ENCODE results near the gene ELF2.
"Not testable (repeated sequence)": the region's sequence is repeated elsewhere in the genome, so short reads cannot be mapped to it uniquely, and the experiment has no call there.

The ELF2 gene

DNA sequence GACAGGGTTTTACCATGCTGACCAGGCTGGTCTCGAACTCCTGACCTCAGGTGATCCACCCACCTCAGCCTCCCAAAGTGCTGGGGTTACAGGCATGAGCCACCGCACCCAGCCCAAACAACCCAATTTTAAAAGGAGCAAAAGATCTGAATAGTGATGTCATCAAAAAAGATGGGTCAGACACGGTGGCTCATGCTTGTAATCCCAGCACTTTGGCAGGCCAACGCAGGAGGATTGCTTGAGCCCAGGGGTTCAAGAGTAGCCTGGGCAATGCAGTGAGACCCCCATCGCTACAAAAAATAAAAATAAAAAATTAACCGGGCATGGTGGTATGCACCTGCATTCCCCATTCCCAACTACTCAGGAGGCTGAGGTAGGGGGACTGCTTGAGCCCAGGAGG, 6.1 kb downstream of the ELF2 start:
- H3K4me3 Mint-ChIP-seq, result no peak overlapping the region
- peaks cover 17% of the 10 kb centered on the region for H3K4me1 Mint-ChIP-seq
- CTCF ChIA-PET, result no interaction called here
- H3K36me3 Mint-ChIP-seq, result no peaks in the 10 kb centered on the region
- no peak for DNase-seq
- H3K9me3 Mint-ChIP-seq, result no peaks in the 10 kb centered on the region
- H3K27me3 Mint-ChIP-seq, result peaks cover 5% of the 10 kb centered on the region
- H3K27ac Mint-ChIP-seq, result no peak overlapping the region

DNA sequence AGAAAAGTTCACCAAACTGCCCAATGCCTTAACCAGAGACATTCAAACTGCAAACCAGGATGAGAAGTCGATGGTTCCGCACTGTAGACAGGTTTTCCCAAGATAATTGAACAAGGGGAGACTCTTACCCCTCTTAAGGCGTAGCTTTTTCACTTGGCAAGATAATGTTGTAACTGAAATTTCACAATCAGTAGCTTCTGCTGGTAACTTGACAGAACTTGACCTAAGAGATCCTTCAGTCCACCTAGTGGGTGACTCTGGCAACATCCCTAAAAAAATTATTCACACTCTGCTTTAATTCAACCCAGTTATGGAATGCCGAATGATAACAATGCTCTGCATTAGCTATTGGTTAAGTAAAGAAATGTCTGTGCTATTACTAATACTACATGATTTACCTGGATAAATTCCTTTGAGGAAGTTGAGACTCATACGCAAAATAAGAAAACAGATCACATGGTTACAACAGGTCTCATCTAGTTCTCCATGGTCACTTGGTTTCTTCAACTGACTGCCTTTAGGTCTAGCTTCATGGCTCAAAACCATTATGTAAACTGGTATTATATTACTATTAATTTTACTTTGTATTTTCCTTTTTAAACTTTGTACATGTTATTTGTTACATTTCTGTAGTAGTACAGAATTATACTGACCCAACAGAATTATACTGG, 9.1 kb downstream of the ELF2 start:
- no peak overlapping the region for H3K4me3 Mint-ChIP-seq
- no peak overlapping the region for H3K27ac Mint-ChIP-seq
- CTCF ChIA-PET, result interaction anchor here (0.7 to 1.7 kb wide), 4 partner anchors 61 to 889 kb away, joined by 3 to 8 read pairs (median 4); no protein-coding TSS in a partner anchor
- no peaks in the 10 kb centered on the region for H3K36me3 Mint-ChIP-seq
- no peaks in the 10 kb centered on the region for H3K9me3 Mint-ChIP-seq
- no peaks in the 10 kb centered on the region for H3K27me3 Mint-ChIP-seq
- no peak for DNase-seq
- peaks cover 12% of the 10 kb centered on the region for H3K4me1 Mint-ChIP-seq

GRCh38 chr4:139164731-139165130, 12.3 kb downstream of the ELF2 start:
- Mint-ChIP-seq H3K27ac (no peak overlapping the region), H3K27me3 (no peaks in the 10 kb centered on the region), H3K4me3 (no peak overlapping the region), H3K9me3 (no peaks in the 10 kb centered on the region), H3K36me3 (no peaks in the 10 kb centered on the region), H3K4me1 (peaks cover 12% of the 10 kb centered on the region)
- CTCF ChIA-PET, result no interaction called here
- DNase-seq, result no peak

DNA sequence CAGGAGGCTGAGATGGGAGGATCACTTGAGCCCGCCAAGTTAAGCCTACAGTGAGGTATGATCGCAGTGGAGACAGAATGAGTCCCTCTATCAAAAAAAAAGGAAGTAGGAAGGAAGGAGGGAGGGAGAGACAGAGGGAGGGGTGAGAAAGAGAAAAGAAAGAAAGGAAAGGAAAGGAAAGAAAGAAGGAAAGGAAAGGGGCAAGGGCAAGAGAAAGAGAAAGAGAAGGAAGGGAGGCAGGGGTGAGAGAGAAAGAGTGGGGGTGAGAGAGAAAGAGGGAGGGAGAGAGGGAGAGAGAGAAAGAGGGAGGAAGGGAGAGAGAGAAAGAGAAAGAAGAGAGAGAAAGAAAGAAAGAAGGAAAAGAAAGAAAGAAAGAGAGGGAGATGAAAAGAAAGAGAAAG, 13.2 kb downstream of the ELF2 start:
- CTCF ChIA-PET, result no interaction called here
- no peaks in the 10 kb centered on the region for H3K27me3 Mint-ChIP-seq
- no peak for DNase-seq
- peaks cover 12% of the 10 kb centered on the region for H3K4me1 Mint-ChIP-seq
- no peak overlapping the region for H3K27ac Mint-ChIP-seq
- no peak overlapping the region for H3K4me3 Mint-ChIP-seq
- no peaks in the 10 kb centered on the region for H3K9me3 Mint-ChIP-seq
- no peaks in the 10 kb centered on the region for H3K36me3 Mint-ChIP-seq

DNA sequence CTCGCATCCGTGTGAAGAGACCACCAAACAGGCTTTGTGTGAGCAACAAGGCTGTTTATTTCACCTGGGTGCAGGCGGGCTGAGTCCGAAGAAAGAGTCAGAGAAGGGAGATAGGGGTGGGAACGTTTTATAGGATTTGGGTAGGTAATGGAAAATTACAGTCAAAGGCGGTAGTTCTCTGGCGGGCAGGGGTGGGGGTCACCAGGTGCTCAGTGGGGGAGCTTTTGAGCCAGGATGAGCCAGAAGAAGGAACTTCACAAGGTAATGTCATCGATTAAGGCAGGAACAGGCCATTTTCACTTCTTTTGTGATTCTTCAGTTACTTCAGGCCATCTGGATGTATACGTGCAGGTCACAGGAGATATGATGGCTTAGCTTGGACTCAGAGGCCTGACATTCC, 19.0 kb downstream of the ELF2 start:
- H3K4me3 Mint-ChIP-seq, DNase-seq, H3K4me1 Mint-ChIP-seq, H3K36me3 Mint-ChIP-seq, H3K27ac Mint-ChIP-seq, CTCF ChIA-PET, H3K27me3 Mint-ChIP-seq, H3K9me3 Mint-ChIP-seq: not testable (repeated sequence)

DNA sequence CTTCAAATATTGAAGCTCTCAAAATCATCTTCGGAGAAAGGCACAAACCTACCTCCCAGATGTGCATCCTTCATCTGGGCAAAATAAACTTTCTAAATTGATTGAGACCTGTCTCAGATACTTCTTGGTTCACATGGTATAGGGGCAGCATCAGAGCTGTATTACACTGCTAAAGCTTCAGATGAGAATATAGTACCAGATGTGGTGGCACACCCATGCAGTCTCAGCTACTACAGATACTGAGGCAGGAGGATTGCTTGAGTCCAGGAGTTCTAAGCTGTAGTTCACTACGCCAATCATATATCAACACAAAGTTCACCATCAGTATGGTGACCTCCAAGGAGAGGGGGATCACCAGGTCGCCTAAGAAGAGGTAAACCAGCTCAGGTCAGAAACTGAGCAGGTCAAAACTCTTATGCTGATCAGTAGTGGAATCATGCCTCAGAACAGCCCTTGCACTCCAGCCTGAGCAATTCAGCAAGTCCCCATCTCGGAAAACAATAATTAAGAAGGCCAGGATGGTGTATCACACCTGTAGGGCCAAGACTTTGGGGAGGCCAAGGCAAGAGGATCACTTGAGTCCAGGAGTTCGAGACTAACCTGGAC, 22.0 kb downstream of the ELF2 start:
- Mint-ChIP-seq H3K27ac (no peak overlapping the region), H3K27me3 (no peaks in the 10 kb centered on the region)
- no peak for DNase-seq

DNA sequence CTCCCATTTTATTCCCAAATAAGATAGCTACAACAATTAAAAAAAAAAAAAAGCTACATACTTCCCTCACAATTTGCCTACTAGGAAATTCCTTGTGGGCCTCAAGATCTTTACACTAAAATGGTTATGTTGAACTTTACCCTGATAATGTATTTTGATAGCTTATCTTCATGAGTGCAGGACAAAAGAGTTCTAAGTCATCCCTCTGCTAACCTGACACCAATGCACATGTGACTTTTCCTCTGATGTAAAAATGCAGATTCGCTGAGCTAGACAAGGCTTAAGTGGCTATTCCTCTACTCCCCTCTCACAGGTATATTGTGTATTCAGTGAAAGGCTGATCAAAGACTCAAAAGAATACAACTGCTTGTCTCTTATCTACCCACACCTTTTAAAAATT, 22.5 kb downstream of the ELF2 start:
- Mint-ChIP-seq H3K9me3 (no peaks in the 10 kb centered on the region), H3K27me3 (no peaks in the 10 kb centered on the region), H3K4me3 (no peak overlapping the region), H3K36me3 (no peaks in the 10 kb centered on the region), H3K27ac (no peak overlapping the region), H3K4me1 (no peaks in the 10 kb centered on the region)
- DNase-seq, result no peak
- CTCF ChIA-PET, result interaction anchor here (1.3 kb wide), 1 partner anchor 141 kb away, joined by 3 read pairs; no protein-coding TSS in a partner anchor

More for the DNA sequence above, 22.0 kb downstream of the ELF2 start:
- H3K4me3 Mint-ChIP-seq, result no peak overlapping the region
- CTCF ChIA-PET, result interaction anchor here (1.3 kb wide), 1 partner anchor 141 kb away, joined by 3 read pairs; no protein-coding TSS in a partner anchor
- no peaks in the 10 kb centered on the region for H3K4me1 Mint-ChIP-seq
- no peaks in the 10 kb centered on the region for H3K36me3 Mint-ChIP-seq
- H3K9me3 Mint-ChIP-seq, result no peaks in the 10 kb centered on the region

DNA sequence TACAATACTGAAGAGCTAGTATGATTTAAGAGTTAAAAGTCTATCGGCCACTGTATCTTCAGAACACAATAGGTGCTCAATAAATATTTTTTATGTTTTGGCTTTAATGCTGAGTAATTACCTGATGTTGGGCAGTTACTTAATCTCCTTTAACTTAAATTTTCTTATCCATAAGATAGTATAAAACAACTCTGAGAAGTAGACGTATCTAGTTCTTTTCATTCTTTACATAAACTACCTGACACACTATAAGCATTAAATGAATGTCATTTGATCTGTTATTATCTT, 22.9 kb downstream of the ELF2 start:
- H3K27me3 Mint-ChIP-seq, result no peaks in the 10 kb centered on the region
- H3K36me3 Mint-ChIP-seq, result no peaks in the 10 kb centered on the region
- H3K4me1 Mint-ChIP-seq, result no peaks in the 10 kb centered on the region
- H3K4me3 Mint-ChIP-seq, result no peak overlapping the region
- CTCF ChIA-PET, result no interaction called here
- DNase-seq, result no peak
- no peaks in the 10 kb centered on the region for H3K9me3 Mint-ChIP-seq
- H3K27ac Mint-ChIP-seq, result no peak overlapping the region

GRCh38 chr4:139153411-139154133, 23.4 kb downstream of the ELF2 start:
- no peak overlapping the region for H3K4me3 Mint-ChIP-seq
- H3K36me3 Mint-ChIP-seq, result no peaks in the 10 kb centered on the region
- no peaks in the 10 kb centered on the region for H3K9me3 Mint-ChIP-seq
- DNase-seq, result no peak
- CTCF ChIA-PET, result interaction anchor here (0.7 kb wide), 1 partner anchor 12 kb away, joined by 3 read pairs; no protein-coding TSS in a partner anchor
- H3K4me1 Mint-ChIP-seq, result no peaks in the 10 kb centered on the region
- H3K27ac Mint-ChIP-seq, result no peak overlapping the region
- no peaks in the 10 kb centered on the region for H3K27me3 Mint-ChIP-seq

DNA sequence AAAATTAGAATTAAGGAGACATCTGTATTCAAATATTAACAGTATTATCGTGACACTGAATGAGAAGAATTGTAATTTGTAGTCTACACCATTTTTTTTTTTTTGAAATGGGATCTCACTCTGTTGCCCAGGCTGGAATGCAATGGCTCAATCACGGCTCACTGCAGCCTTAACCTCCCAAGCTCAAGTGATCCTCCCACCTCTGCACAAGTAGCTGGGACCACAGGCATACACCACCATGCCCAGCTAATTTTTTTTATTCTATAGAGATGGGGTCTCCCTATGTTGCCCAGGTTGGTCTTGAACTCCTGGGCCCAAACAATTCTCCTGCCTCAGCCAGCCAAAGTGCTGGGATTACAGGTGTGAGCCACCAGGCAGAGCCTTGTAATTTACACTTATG, 24.8 kb downstream of the ELF2 start:
- Mint-ChIP-seq H3K4me1 (no peaks in the 10 kb centered on the region), H3K27me3 (no peaks in the 10 kb centered on the region), H3K4me3 (no peak overlapping the region), H3K27ac (no peak overlapping the region), H3K36me3 (peaks cover 5% of the 10 kb centered on the region), H3K9me3 (no peaks in the 10 kb centered on the region)
- DNase-seq, result no peak
- CTCF ChIA-PET, result no interaction called here

DNA sequence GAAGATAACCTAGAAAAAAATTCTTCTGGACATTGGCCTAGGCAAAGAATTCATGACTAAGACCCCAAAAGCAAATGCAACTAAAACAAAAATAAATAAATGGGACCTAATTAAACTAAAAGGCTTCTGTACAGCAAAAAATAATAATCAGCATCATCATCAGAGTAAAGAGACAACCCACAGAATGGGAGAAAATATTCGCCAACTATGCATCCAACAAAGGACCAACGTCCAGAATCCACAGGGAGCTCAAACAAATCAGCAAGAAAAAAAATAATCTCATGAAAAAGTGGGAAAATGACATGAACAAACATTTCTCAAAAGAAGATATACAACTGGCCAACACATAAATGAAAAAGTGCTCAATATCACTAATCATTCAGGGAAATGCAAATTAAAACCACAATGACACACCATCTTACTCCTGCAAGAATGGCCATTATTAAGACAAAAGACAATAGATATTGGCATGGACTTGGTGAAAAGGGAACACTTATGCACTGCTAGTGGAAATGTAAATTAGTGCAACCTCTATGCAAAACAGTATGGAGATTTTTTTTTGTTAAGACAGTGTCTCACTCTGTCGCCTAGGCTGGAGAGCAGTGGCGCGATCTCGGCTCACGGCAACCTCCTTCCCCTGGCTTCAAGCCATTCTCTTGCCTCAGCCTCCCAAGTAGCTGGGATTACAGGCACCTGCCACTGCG, 29.9 kb downstream of the ELF2 start:
- Mint-ChIP-seq H3K27me3 (no peaks in the 10 kb centered on the region), H3K27ac (no peak overlapping the region), H3K36me3 (peaks cover 20% of the 10 kb centered on the region), H3K4me1 (peaks cover 20% of the 10 kb centered on the region), H3K4me3 (no peak overlapping the region), H3K9me3 (peaks cover 14% of the 10 kb centered on the region)
- CTCF ChIA-PET, result no interaction called here
- no peak for DNase-seq

DNA sequence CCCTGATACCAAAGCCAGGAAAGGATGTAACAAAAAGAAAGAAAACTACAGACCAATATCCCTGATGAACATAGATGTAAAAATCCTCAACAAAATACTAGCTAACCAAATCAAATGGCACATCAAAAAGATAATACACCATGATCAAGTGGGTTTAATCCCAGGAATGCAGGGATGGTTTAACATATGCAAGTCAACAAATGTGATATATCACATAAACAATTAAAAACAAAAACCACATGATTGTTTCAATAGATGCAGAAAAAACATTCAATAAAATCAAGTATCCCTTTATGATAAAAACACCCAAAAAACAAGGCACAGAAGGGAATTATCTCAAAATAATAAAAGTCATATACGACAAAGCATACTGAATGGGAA, 31.5 kb downstream of the ELF2 start:
- CTCF ChIA-PET, result no interaction called here
- peaks cover 20% of the 10 kb centered on the region for H3K36me3 Mint-ChIP-seq
- no peak overlapping the region for H3K4me3 Mint-ChIP-seq
- no peak for DNase-seq
- H3K9me3 Mint-ChIP-seq, result peaks cover 14% of the 10 kb centered on the region
- no peak overlapping the region for H3K27ac Mint-ChIP-seq
- H3K4me1 Mint-ChIP-seq, result peaks cover 20% of the 10 kb centered on the region
- H3K27me3 Mint-ChIP-seq, result no peaks in the 10 kb centered on the region

DNA sequence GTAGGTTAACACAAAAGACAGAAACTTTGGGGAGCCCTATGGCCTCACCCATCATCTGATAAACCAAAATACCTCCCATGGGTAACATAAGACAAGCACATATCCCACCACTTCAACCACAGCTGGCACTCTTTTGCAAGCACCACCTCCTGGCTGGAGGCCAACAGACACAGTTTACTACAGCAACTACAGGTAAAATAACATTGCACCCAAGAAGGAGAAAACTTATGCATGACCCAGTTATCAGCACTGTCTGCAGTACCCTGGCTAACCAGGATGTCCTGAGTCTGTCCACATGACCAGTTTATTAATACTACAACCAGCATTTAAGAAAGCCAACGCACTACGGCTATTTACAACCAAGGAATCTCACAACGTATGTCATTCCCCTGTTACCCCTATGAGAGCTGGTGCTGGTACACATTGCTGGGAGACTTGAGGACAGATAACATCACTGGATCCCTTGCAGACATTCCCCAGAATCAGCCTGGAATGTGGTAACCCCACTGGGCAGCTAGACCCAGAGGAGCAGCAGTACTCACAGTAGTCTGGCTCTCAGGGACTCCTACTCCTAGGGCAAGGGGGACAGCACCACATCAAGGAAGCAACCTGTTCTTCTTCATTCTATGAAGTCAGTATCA, 32.0 kb downstream of the ELF2 start:
- H3K4me3 Mint-ChIP-seq, result no peak overlapping the region
- H3K36me3 Mint-ChIP-seq, result peaks cover 20% of the 10 kb centered on the region
- CTCF ChIA-PET, result no interaction called here
- no peaks in the 10 kb centered on the region for H3K27me3 Mint-ChIP-seq
- peaks cover 14% of the 10 kb centered on the region for H3K9me3 Mint-ChIP-seq
- no peak overlapping the region for H3K27ac Mint-ChIP-seq
- DNase-seq, result no peak
- H3K4me1 Mint-ChIP-seq, result peaks cover 20% of the 10 kb centered on the region

DNA sequence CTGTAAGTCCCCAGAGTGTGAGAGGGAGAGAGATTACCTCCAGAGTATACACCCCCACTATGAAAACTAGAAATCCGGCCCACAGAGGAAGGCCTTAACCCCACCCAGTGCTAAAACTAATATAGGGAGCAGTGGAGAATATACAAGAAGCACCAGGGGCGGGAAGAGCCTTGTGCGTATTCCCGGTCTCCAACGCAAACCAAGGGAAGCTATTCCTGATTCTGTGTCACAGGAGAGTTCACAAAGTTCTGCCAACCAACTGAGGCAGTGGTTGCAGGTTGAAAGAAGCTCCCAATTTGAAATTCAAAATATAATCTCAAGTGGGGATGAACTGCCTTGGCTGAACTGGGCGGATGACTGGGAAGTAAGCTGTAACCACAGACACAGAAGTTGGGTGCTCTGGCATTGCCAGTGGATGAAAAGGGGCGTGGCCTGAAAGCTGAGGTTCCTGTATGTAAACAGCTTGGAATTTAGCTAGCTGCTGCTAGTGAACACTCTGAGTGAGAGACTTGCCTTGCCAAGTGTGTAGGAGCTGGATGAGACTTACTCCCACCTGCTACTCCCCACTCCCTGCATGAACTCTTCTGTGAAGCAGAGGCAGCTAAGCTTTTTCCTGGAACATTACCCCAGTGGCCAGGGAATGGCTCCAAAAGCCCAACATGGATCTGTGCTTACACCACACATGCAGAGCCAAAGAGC, 32.7 kb downstream of the ELF2 start:
- CTCF ChIA-PET, result no interaction called here

More for the DNA sequence above, 32.7 kb downstream of the ELF2 start:
- DNase-seq, result no peak
- Mint-ChIP-seq H3K9me3 (peaks cover 14% of the 10 kb centered on the region), H3K4me1 (peaks cover 20% of the 10 kb centered on the region), H3K27ac (no peak overlapping the region), H3K4me3 (no peak overlapping the region), H3K27me3 (no peaks in the 10 kb centered on the region), H3K36me3 (peaks cover 20% of the 10 kb centered on the region)

Measured in activated naive CD4-positive, alpha-beta T cell treated with anti-CD3 and anti-CD28 coated beads, Interleukin-2, amount 10 ng/mL, durations not matched to agents 7 days and 5 days (primary cell).